PC-9 (cell line): ENCODE data around the gene CDC20B. TPM values are rescaled to one million over a fixed set of nuclear protein-coding genes. Genes with fewer than 3 reads are reported as not detected.
A peak's percentile ranks its signal among the peaks of the same experiment; 100 is the strongest.

Source experiments
- BruUV-seq: library from RNA; stranded (reverse); fragments of 400-500 nt; replicated peaks from 2 replicates; lab custom pipeline; 2021; lab: Mats Ljungman, UMichigan
- CTCF ChIA-PET: fragments of 300-600 bp; sonication (Branson Sonifier 250); formaldehyde crosslinking; loops from one replicate; lab custom pipeline; 2022; ENCODE audit warnings: antibody characterized with exemption; lab: Charles Lee
- POLR2A ChIA-PET: fragments of 300-600 bp; sonication (Branson Sonifier 250); formaldehyde crosslinking; loops from one replicate; lab custom pipeline; 2022; ENCODE audit warnings: antibody characterized with exemption; ENCODE audit not compliant: unreplicated experiment; lab: Charles Lee
- DNase-seq, 2 experiments: peaks; one replicate each; pipeline versions ENCODE4 v3.0.0 to v3.0.0-alpha.2; 2015 to 2022; ENCODE audit warnings: mixed read lengths in 1 of 2
- H2AFZ ChIP-seq: fragments of 200-600 bp; sonication (generic); 2 replicates; pipeline ENCODE4 v1.8.1; 2017; ENCODE audit warnings: antibody characterized with exemption
- H3F3A ChIP-seq: fragments of 200-600 bp; sonication (generic); 2 replicates; pipeline ENCODE4 v1.8.1; 2017; ENCODE audit warnings: antibody characterized with exemption, mild to moderate bottlenecking, low read depth; ENCODE audit not compliant: insufficient read depth
- H3K27ac ChIP-seq: fragments of 200-600 bp; sonication (generic); 2 replicates; pipeline ENCODE4 v1.6.1; 2016; ENCODE audit warnings: mixed run types
- H3K27me3 ChIP-seq: fragments of 200-600 bp; sonication (generic); 2 replicates; pipeline ENCODE4 v1.6.1; 2016; ENCODE audit warnings: low read depth, mixed run types; ENCODE audit not compliant: insufficient read depth
- H3K36me3 ChIP-seq: fragments of 200-600 bp; sonication (generic); 2 replicates; pipeline ENCODE4 v1.6.1; 2016; ENCODE audit warnings: low read depth, mixed run types
- H3K4me1 ChIP-seq: fragments of 200-600 bp; sonication (generic); replicated peaks from 2 replicates; pipeline ENCODE4 v1.6.1; 2016; ENCODE audit warnings: mixed run types; ENCODE audit not compliant: insufficient read depth
- H3K4me2 ChIP-seq: fragments of 200-600 bp; sonication (generic); 2 replicates; pipeline ENCODE4 v1.6.1; 2017; ENCODE audit warnings: mixed run types
- H3K4me3 ChIP-seq: fragments of 200-600 bp; sonication (generic); 2 replicates; pipeline ENCODE4 v1.6.1; 2016; ENCODE audit warnings: mixed run types
- H3K79me2 ChIP-seq: fragments of 200-600 bp; sonication (generic); 2 replicates; pipeline ENCODE4 v1.6.1; 2017; ENCODE audit warnings: low read depth, mixed run types
- H3K9me2 ChIP-seq: fragments of 200-600 bp; sonication (generic); 2 replicates; pipeline ENCODE4 v1.8.1; 2017; ENCODE audit warnings: mild to moderate bottlenecking; ENCODE audit not compliant: insufficient read depth
- H3K9me3 ChIP-seq: fragments of 200-600 bp; sonication (generic); 2 replicates; pipeline ENCODE4 v1.8.1; 2016; ENCODE audit warnings: low read depth; ENCODE audit not compliant: insufficient read depth
- H4K20me1 ChIP-seq: fragments of 200-600 bp; sonication (generic); 2 replicates; pipeline ENCODE4 v1.8.1; 2017; ENCODE audit not compliant: insufficient read depth
- EZH2 ChIP-seq: fragments of 200-600 bp; sonication (generic); IDR thresholded peaks from 2 replicates; pipeline ENCODE4 v1.8.0; 2017; ENCODE audit warnings: antibody characterized with exemption, low read depth
- intact Hi-C: fragments of 100-400 bp; cut with micrococcal nuclease; formaldehyde crosslinking; loops from one replicate; pipeline ENCODE4 v1.10.0; 2022; ENCODE audit not compliant: unreplicated experiment
- total RNA-seq: library from RNA; stranded (reverse); gene quantifications from 2 replicates; pipeline ENCODE4 v1.2.3, GENCODE V29; 2021
- TF ChIP-seq, protein P1 (sequence below): fragments of 200-600 bp; sonication (generic); conservative IDR thresholded peaks from 2 replicates; pipeline ENCODE4 v1.6.1; 2017; ENCODE audit warnings: mixed run types, antibody characterized with exemption, mild to moderate bottlenecking, moderate library complexity

The CDC20B gene
- total RNA-seq, 1 experiment from 2014 or later, result not detected

DNA sequence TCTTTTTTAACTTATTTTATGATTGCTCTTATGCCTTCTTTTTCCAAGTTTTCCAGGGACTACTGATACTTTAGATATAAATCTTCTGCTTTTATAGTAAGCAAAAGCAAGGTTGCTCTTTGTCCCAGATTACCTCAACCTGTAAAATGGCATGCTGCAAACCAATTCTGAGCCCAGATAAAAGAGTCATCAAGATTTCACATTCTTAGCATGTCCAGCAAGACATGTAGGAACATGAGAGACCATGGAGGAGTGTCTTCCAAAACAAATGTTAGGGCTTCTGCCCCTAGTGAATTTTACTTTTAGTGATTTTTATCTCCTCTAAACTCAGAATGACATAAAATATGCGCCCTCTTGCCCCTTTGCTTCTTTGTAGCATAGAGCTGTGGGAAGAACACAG, 7.0 kb upstream of the CDC20B start:
- no peaks in the 10 kb centered on the region for H3K9me3 ChIP-seq
- no peak overlapping the region for H3K27ac ChIP-seq
- H3K9me2 ChIP-seq, result no peaks in the 10 kb centered on the region
- CTCF ChIA-PET, result no interaction called here
- DNase-seq, result no peak
- no peaks in the 10 kb centered on the region for H3K27me3 ChIP-seq
- H3K36me3 ChIP-seq, result no peaks in the 10 kb centered on the region
- H3K4me1 ChIP-seq, result peaks cover 12% of the 10 kb centered on the region
- no peaks in the 10 kb centered on the region for H3K79me2 ChIP-seq
- no peaks in the 10 kb centered on the region for H3F3A ChIP-seq
- no peak overlapping the region for H3K4me2 ChIP-seq
- intact Hi-C loops, result no loop called here
- H4K20me1 ChIP-seq, result no peaks in the 10 kb centered on the region
- no TSS peak for BruUV-seq
- no peak overlapping the region for H2AFZ ChIP-seq
- H3K4me3 ChIP-seq, result no peak overlapping the region
- TF ChIP-seq, protein P1, sequence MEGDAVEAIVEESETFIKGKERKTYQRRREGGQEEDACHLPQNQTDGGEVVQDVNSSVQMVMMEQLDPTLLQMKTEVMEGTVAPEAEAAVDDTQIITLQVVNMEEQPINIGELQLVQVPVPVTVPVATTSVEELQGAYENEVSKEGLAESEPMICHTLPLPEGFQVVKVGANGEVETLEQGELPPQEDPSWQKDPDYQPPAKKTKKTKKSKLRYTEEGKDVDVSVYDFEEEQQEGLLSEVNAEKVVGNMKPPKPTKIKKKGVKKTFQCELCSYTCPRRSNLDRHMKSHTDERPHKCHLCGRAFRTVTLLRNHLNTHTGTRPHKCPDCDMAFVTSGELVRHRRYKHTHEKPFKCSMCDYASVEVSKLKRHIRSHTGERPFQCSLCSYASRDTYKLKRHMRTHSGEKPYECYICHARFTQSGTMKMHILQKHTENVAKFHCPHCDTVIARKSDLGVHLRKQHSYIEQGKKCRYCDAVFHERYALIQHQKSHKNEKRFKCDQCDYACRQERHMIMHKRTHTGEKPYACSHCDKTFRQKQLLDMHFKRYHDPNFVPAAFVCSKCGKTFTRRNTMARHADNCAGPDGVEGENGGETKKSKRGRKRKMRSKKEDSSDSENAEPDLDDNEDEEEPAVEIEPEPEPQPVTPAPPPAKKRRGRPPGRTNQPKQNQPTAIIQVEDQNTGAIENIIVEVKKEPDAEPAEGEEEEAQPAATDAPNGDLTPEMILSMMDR, result no peak
- no peak for TF ChIP-seq EZH2
- POLR2A ChIA-PET, result no interaction called here

DNA sequence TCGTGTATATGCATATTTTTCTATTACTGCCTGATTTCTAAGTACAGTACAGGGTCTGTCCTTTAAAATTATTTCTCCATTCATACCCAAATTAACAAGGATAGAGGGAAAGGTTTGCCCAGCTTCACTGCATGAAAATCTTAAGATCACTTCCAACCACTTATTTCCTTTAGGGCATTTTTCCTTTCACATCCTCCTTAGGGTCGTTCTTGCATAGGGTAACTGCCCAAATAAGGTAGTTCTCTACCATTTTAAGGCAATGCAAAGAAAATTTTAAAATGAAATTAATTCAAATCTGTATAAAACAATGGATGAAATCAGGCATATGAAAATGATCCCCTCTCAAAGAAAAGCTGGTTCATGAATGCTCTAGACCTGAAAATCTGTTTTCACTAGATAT, 4.1 kb upstream of the CDC20B start:
- Histone ChIP-seq H4K20me1 (no peaks in the 10 kb centered on the region), H2AFZ (no peak overlapping the region), H3F3A (peaks cover 4% of the 10 kb centered on the region; the same call in 1 of the 2 replicates), H3K9me3 (no peaks in the 10 kb centered on the region), H3K4me2 (peak overlapping the region; percentile 90), H3K4me1 (peaks cover 20% of the 10 kb centered on the region), H3K27ac (no peak overlapping the region), H3K36me3 (no peaks in the 10 kb centered on the region), H3K79me2 (no peaks in the 10 kb centered on the region), H3K27me3 (no peaks in the 10 kb centered on the region), H3K9me2 (no peaks in the 10 kb centered on the region), H3K4me3 (peak overlapping the region; percentile 55; the same call in 1 of the 2 replicates)
- CTCF ChIA-PET, result no interaction called here
- BruUV-seq, result no TSS peak
- no peak for DNase-seq
- TF ChIP-seq, protein P1, result no peak
- no peak for TF ChIP-seq EZH2
- POLR2A ChIA-PET, result no interaction called here
- intact Hi-C loops, result loop anchor here (10.0 kb wide), 1 partner anchor 228 kb away; no protein-coding TSS in a partner anchor

DNA sequence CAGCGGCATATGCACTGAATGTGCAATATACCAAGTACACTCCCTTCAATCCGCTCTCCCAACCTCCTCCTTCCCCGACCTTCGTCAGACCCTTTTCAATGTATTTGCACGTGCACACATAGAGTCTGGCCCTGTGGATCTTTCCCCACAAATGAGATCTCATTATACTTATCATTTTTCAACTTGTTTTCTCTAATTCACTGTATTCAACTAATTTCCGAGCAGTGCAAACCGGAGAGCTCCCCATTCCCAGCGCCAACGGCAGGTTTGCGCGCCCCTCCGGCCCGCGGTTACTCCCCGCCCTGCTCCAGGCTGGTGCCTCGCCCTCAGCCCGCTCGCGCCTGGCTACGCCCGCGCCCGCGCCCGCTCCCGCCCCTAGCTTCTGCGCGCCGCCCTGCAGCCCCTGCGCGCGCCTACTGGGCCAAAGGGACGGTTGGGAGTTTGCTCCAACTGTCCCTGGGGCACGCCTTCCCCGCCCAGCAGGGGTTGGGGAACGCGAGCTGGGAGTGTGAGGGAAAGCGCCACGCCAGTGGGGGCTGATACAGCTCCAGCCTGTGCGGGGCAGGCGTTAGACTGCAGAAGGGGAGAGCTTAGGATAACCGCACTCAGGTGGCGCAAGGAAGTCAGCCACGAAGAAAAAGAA, 3.3 kb upstream of the CDC20B start:
- no TSS peak for BruUV-seq

More for the DNA sequence above, 3.3 kb upstream of the CDC20B start:
- Histone ChIP-seq H3K79me2 (no peaks in the 10 kb centered on the region), H3F3A (peaks cover 4% of the 10 kb centered on the region; the same call in 1 of the 2 replicates), H3K4me1 (peaks cover 20% of the 10 kb centered on the region), H3K36me3 (no peaks in the 10 kb centered on the region), H2AFZ (peak overlapping the region; percentile 67), H3K9me2 (no peaks in the 10 kb centered on the region), H3K4me2 (peak overlapping the region; percentile 90), H3K4me3 (peak overlapping the region; percentile 55), H3K27ac (no peak overlapping the region), H3K9me3 (no peaks in the 10 kb centered on the region), H4K20me1 (no peaks in the 10 kb centered on the region), H3K27me3 (no peaks in the 10 kb centered on the region)
- POLR2A ChIA-PET, result no interaction called here
- TF ChIP-seq, protein P1, result no peak; the same call in 1 of the 2 replicates
- TF ChIP-seq EZH2, result no peak
- DNase-seq, result peak; percentile 48 to 72
- intact Hi-C loops, result loop anchor here (10.0 kb wide), 1 partner anchor 229 kb away; no protein-coding TSS in a partner anchor
- CTCF ChIA-PET, result interaction anchor here (0.7 to 0.8 kb wide), 2 partner anchors 42 to 476 kb away, joined by 5 read pairs; no protein-coding TSS in a partner anchor
